Cardiac fibroblast (primary cell): ENCODE results near the gene UQCRFS1.

Source experiments
- DNase-seq, 2 donors: peaks; one replicate each; pipeline versions ENCODE4 v3.0.0 to v3.0.0-alpha.2; 2010; ENCODE audit warnings: low read depth in 2 of 2
- H3K4me3 ChIP-seq, 2 donors: replicated peaks in 1 of 2; 1 replicate in 1 of 2; 2 replicates in 1 of 2; pipeline ENCODE4 v1.5.1; 2011; ENCODE audit warnings: low read depth in 2 of 2, low read length in 2 of 2, mild to moderate bottlenecking in 2 of 2, moderate library complexity in 1 of 2
- CTCF ChIP-seq: IDR thresholded peaks from one replicate; pipeline ENCODE4 v1.5.1; 2011; ENCODE audit warnings: low read depth, mild to moderate bottlenecking, low read length, inconsistent platforms

The UQCRFS1 gene

GRCh38 chr19:29188289-29189032 is 24.5 kb downstream of the UQCRFS1 start:
- no peak for TF ChIP-seq CTCF
- DNase-seq, result no peak
- no peak overlapping the region for H3K4me3 ChIP-seq

GRCh38 chr19:29187676-29188075 is 25.3 kb downstream of the UQCRFS1 start:
- TF ChIP-seq CTCF, result no peak
- no peak for DNase-seq

GRCh38 chr19:29185427-29185826 is 27.5 kb downstream of the UQCRFS1 start:
- no peak for TF ChIP-seq CTCF
- DNase-seq, result no peak

More at GRCh38 chr19:29187676-29188075, 25.3 kb downstream of the UQCRFS1 start:
- H3K4me3 ChIP-seq, result no peak overlapping the region

GRCh38 chr19:29176981-29177754 is 35.8 kb downstream of the UQCRFS1 start:
- no peak overlapping the region for H3K4me3 ChIP-seq
- peak in 1 of 2 donors; percentile 5 for DNase-seq
- TF ChIP-seq CTCF, result no peak

More at GRCh38 chr19:29185427-29185826, 27.5 kb downstream of the UQCRFS1 start:
- no peak overlapping the region for H3K4me3 ChIP-seq

GRCh38 chr19:29173896-29174295 is 39.1 kb downstream of the UQCRFS1 start:
- no peak for DNase-seq
- H3K4me3 ChIP-seq, result no peak overlapping the region
- TF ChIP-seq CTCF, result no peak

GRCh38 chr19:29172302-29172701 is 40.6 kb downstream of the UQCRFS1 start:
- no peak for DNase-seq
- TF ChIP-seq CTCF, result no peak
- H3K4me3 ChIP-seq, result no peak overlapping the region
